HepG2 (cell line): ENCODE data around the gene ADARB2.

Experiments
- ATF7-NPFF ChIP-seq: sonication (generic); formaldehyde crosslinking; IDR thresholded peaks from 2 replicates; pipeline ENCODE4 v1.8.1; 2023; ENCODE audit warnings: mild to moderate bottlenecking, low read depth, missing genetic modification reagents, moderate library complexity
- CENPT ChIP-seq: sonication (generic); formaldehyde crosslinking; IDR thresholded peaks from 2 replicates; pipeline ENCODE4 v1.8.0; 2022; ENCODE audit warnings: low read depth, mild to moderate bottlenecking, moderate library complexity, missing genetic modification reagents
- FOXM1 ChIP-seq: sonication (generic); formaldehyde crosslinking; IDR thresholded peaks from 2 replicates; pipeline ENCODE4 v1.5.0; 2020; ENCODE audit warnings: missing genetic modification reagents
- NR1H2 ChIP-seq: sonication (generic); formaldehyde crosslinking; IDR thresholded peaks from 2 replicates; pipeline ENCODE4 v1.8.1; 2022; ENCODE audit warnings: low read depth, missing genetic modification reagents, borderline replicate concordance
- NR2F2 ChIP-seq: IDR thresholded peaks from 2 replicates; pipeline ENCODE4 v1.6.1; 2012; ENCODE audit warnings: low read depth, inconsistent platforms, borderline replicate concordance
- POLR2A ChIP-seq, 2 experiments: IDR thresholded peaks; 2 replicates each; pipeline ENCODE4 v1.6.1; 2011; ENCODE audit warnings: low read depth in 2 of 2, low read length in 2 of 2, mild to moderate bottlenecking in 1 of 2, moderate library complexity in 1 of 2; ENCODE audit not compliant: insufficient read depth in 1 of 2
- SALL1 ChIP-seq: sonication (generic); formaldehyde crosslinking; IDR thresholded peaks from 2 replicates; pipeline ENCODE4 v1.8.0; 2022; ENCODE audit warnings: mild to moderate bottlenecking, missing genetic modification reagents
- SATB2 ChIP-seq: sonication (generic); formaldehyde crosslinking; IDR thresholded peaks from 2 replicates; pipeline ENCODE4 v1.5.0; 2020; ENCODE audit warnings: missing genetic modification reagents
- SUZ12 ChIP-seq: fragments of 150-350 bp; IDR thresholded peaks from 2 replicates; pipeline ENCODE4 v1.6.1; 2014; ENCODE audit warnings: low read depth, low read length
- TBL1XR1 ChIP-seq: fragments of 150-350 bp; IDR thresholded peaks from 2 replicates; pipeline ENCODE4 v1.6.1; 2014; ENCODE audit warnings: borderline replicate concordance, low read length; ENCODE audit not compliant: partially characterized antibody
- YY1 ChIP-seq: IDR thresholded peaks from 2 replicates; pipeline ENCODE4 v1.6.1; 2011; ENCODE audit warnings: low read length, low read depth, moderate library complexity, mild to moderate bottlenecking; ENCODE audit not compliant: insufficient read depth, insufficient replicate concordance
- ZNF563 ChIP-seq: sonication (generic); formaldehyde crosslinking; IDR thresholded peaks from 2 replicates; pipeline ENCODE4 v1.8.0; 2022; ENCODE audit warnings: mild to moderate bottlenecking, moderate library complexity, missing genetic modification reagents
- TF ChIP-seq, protein P1 (sequence below): sonication (generic); formaldehyde crosslinking; IDR thresholded peaks from 2 replicates; pipeline ENCODE4 v1.5.0; 2020; ENCODE audit warnings: mild to moderate bottlenecking, missing genetic modification reagents, moderate library complexity
- TF ChIP-seq, protein P2 (sequence below): IDR thresholded peaks from 2 replicates; pipeline ENCODE4 v1.6.1; 2012; ENCODE audit warnings: inconsistent platforms

DNA sequence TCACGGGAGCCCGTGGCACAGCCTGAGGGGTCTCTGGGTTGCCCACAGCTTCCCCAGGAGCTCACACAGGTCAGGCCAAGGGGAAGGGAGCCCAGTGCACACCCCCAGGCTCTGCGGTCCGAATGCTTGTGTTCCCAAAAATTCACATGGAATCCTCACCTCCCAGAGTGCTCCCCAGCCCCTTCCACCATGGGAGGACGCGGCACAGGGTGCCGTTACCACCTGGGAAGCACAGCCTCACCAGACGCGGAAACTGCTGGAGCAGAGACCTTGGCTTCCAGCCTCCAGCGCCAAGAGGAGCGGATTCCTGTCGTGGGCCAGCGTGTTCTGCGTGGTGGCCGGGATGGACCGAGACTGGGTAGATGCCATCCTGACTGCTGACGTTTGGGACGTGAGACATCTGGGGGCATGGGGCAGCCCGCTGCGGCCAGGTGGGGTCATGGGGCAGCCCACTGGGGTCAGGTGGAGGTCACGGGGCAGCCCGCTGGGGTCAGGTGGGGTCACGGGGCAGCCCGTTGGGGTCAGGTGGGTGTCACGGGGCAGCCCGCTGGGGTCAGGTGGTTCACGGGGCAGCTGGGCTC is 531.8 kb downstream of the ADARB2 start:
- TF ChIP-seq FOXM1 (CRISPR knock-in tag) (no peak), YY1 (no peak), CENPT (CRISPR knock-in tag) (no peak), POLR2A (IDR thresholded peaks at IDR 0.05; ENCODE audit: insufficient read depth in 1 of 2, low read depth in 2 of 2, low read length in 2 of 2) (no peak), SUZ12 (no peak), SATB2 (CRISPR knock-in tag) (no peak), NR2F2 (no peak), NR1H2 (no peak), SALL1 (CRISPR knock-in tag) (no peak), ZNF563 (no peak), ATF7-NPFF (CRISPR knock-in tag) (no peak), TBL1XR1 (no peak)
- TF ChIP-seq, protein P1, sequence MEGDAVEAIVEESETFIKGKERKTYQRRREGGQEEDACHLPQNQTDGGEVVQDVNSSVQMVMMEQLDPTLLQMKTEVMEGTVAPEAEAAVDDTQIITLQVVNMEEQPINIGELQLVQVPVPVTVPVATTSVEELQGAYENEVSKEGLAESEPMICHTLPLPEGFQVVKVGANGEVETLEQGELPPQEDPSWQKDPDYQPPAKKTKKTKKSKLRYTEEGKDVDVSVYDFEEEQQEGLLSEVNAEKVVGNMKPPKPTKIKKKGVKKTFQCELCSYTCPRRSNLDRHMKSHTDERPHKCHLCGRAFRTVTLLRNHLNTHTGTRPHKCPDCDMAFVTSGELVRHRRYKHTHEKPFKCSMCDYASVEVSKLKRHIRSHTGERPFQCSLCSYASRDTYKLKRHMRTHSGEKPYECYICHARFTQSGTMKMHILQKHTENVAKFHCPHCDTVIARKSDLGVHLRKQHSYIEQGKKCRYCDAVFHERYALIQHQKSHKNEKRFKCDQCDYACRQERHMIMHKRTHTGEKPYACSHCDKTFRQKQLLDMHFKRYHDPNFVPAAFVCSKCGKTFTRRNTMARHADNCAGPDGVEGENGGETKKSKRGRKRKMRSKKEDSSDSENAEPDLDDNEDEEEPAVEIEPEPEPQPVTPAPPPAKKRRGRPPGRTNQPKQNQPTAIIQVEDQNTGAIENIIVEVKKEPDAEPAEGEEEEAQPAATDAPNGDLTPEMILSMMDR (CRISPR knock-in tag), result no peak
- TF ChIP-seq, protein P2, sequence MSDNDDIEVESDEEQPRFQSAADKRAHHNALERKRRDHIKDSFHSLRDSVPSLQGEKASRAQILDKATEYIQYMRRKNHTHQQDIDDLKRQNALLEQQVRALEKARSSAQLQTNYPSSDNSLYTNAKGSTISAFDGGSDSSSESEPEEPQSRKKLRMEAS, result no peak
